ENCODE results near the gene SEMA6D. TPM values are rescaled to one million over a fixed set of nuclear protein-coding genes. Genes with fewer than 3 reads are reported as not detected.

SEMA6D gene
- total RNA-seq, 4 donors from 2014 or later = 15.7 to 55.7 (median 17.8) TPM

GRCh38 chr15:47688573-47689086, 28.7 kb upstream of the SEMA6D start:
- 63% methylated on average over 4 of the region's 4 CpGs for WGBS, 2 donors
- no peak overlapping the region for H3K4me3 ChIP-seq
- DNase-seq (ENCODE audit: low spot score in 2 of 2) = no peak
- H3K4me1 ChIP-seq = no peaks in the 10 kb centered on the region
- H3K27ac ChIP-seq = no peak overlapping the region
- TF ChIP-seq EP300 (IDR thresholded peaks at IDR 0.05) (no peak), POLR2A (IDR thresholded peaks at IDR 0.05) (no peak), CTCF (IDR thresholded peaks at IDR 0.05) (no peak)
- H3K9me3 ChIP-seq = no peaks in the 10 kb centered on the region
- no peaks in the 10 kb centered on the region for H3K36me3 ChIP-seq
- H3K27me3 ChIP-seq = no peaks in the 10 kb centered on the region

- WGBS, 2 donors = 80 to 89% methylated on average over 4 of the region's 4 CpGs
- TF ChIP-seq EP300 (IDR thresholded peaks at IDR 0.05) (no peak), CTCF (IDR thresholded peaks at IDR 0.05) (no peak), POLR2A (IDR thresholded peaks at IDR 0.05) (no peak)
- H3K27me3 ChIP-seq = no peaks in the 10 kb centered on the region
- no peaks in the 10 kb centered on the region for H3K36me3 ChIP-seq
- no peaks in the 10 kb centered on the region for H3K9me3 ChIP-seq
- no peak overlapping the region for H3K27ac ChIP-seq
- no peaks in the 10 kb centered on the region for H3K4me1 ChIP-seq
- H3K4me3 ChIP-seq = no peak overlapping the region
- no peak for DNase-seq (ENCODE audit: low spot score in 2 of 2)
Measured at GRCh38 chr15:47689660-47690059, 27.6 kb upstream of the SEMA6D start.

GRCh38 chr15:47691882-47692281, 25.4 kb upstream of the SEMA6D start:
- H3K4me3 ChIP-seq = no peak overlapping the region
- 48 to 61% methylated on average over 2 of the region's 2 CpGs for WGBS, 2 donors

GRCh38 chr15:47696351-47696750, 21.0 kb upstream of the SEMA6D start:
- TF ChIP-seq CTCF (IDR thresholded peaks at IDR 0.05) = no peak
- TF ChIP-seq POLR2A (IDR thresholded peaks at IDR 0.05) = no peak
- no peak for TF ChIP-seq EP300 (IDR thresholded peaks at IDR 0.05)
- H3K36me3 ChIP-seq = no peaks in the 10 kb centered on the region

More at GRCh38 chr15:47691882-47692281, 25.4 kb upstream of the SEMA6D start:
- H3K27me3 ChIP-seq = no peaks in the 10 kb centered on the region
- no peak overlapping the region for H3K27ac ChIP-seq
- no peak for DNase-seq (ENCODE audit: low spot score in 2 of 2)
- no peaks in the 10 kb centered on the region for H3K4me1 ChIP-seq
- H3K36me3 ChIP-seq = no peaks in the 10 kb centered on the region
- TF ChIP-seq CTCF (IDR thresholded peaks at IDR 0.05) = no peak
- TF ChIP-seq EP300 (IDR thresholded peaks at IDR 0.05) = no peak
- H3K9me3 ChIP-seq = no peaks in the 10 kb centered on the region

GRCh38 chr15:47705281-47705997, 11.9 kb upstream of the SEMA6D start:
- no peaks in the 10 kb centered on the region for H3K27me3 ChIP-seq
- H3K9me3 ChIP-seq = no peaks in the 10 kb centered on the region
- no peak overlapping the region for H3K4me3 ChIP-seq
- no peaks in the 10 kb centered on the region for H3K36me3 ChIP-seq
- H3K4me1 ChIP-seq = no peaks in the 10 kb centered on the region
- H3K27ac ChIP-seq = no peak overlapping the region
- TF ChIP-seq CTCF (IDR thresholded peaks at IDR 0.05) = no peak
- TF ChIP-seq POLR2A (IDR thresholded peaks at IDR 0.05) = no peak
- TF ChIP-seq EP300 (IDR thresholded peaks at IDR 0.05) = no peak
- DNase-seq (ENCODE audit: low spot score in 2 of 2) = no peak
- 84 to 86% methylated on average over 8 of the region's 8 CpGs for WGBS, 2 donors

More at GRCh38 chr15:47696351-47696750, 21.0 kb upstream of the SEMA6D start:
- H3K27me3 ChIP-seq = no peaks in the 10 kb centered on the region
- H3K9me3 ChIP-seq = no peaks in the 10 kb centered on the region
- no peaks in the 10 kb centered on the region for H3K4me1 ChIP-seq
- H3K4me3 ChIP-seq = no peak overlapping the region
- H3K27ac ChIP-seq = no peak overlapping the region
- WGBS, 2 donors = 91 to 94% methylated on average over 2 of the region's 2 CpGs
- no peak for DNase-seq (ENCODE audit: low spot score in 2 of 2)
